Measurements from ENCODE around the gene CD99.

DNA sequence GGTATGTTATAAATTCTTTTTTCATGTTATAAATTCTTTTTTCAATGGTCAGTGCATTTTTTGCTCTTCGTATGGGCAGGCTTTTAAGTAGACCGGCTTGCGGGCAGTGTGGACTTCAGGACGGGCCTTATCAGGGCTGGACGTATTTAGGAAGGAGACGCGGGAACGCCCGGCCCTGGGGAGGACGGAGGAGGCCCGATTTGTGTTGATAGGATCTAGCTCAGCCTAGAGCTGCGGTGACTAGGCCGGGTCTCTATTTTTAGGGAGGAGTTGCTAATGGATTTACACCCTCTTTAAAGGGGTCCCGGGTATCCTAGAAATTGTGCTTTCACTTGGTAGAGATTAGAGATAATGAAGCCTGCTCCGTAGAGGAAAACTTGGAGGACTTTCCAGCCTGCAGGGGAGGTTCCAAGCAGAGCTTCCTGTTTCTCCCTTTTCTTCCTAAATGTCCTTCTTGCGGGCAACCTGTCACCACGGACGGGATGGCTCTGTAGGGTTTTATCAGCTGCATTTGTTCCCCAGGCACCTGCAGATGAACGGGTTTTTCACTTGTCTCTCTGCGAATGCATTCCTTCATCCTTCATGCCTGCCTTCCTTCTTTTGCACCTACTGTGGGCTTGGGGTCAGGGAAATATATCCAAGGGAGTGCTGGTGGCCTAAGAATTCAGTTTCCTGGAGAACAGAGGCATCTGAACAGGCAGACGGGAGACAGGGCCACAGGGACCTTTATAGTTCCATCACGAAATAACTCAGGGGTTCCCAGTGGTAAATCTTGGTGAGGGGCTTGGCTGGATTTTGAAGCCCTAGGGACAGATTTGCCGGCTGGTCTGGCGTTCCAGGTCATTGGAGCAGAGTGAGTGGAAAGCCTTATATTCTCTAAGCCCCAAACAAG is 1.4 kb downstream of the CD99 start:
- TF ChIP-seq, protein P1, sequence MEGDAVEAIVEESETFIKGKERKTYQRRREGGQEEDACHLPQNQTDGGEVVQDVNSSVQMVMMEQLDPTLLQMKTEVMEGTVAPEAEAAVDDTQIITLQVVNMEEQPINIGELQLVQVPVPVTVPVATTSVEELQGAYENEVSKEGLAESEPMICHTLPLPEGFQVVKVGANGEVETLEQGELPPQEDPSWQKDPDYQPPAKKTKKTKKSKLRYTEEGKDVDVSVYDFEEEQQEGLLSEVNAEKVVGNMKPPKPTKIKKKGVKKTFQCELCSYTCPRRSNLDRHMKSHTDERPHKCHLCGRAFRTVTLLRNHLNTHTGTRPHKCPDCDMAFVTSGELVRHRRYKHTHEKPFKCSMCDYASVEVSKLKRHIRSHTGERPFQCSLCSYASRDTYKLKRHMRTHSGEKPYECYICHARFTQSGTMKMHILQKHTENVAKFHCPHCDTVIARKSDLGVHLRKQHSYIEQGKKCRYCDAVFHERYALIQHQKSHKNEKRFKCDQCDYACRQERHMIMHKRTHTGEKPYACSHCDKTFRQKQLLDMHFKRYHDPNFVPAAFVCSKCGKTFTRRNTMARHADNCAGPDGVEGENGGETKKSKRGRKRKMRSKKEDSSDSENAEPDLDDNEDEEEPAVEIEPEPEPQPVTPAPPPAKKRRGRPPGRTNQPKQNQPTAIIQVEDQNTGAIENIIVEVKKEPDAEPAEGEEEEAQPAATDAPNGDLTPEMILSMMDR (IDR thresholded peaks at IDR 0.05; ENCODE audit: low read length): no peak
- TF ChIP-seq EZH2phosphoT487 (IDR thresholded peaks at IDR 0.05; ENCODE audit: low read length): no peak

Measured in MM.1S (cell line).